Endothelial cell of umbilical vein (primary cell): ENCODE results near the gene PTPRD. TPM values are rescaled to one million over a fixed set of nuclear protein-coding genes. Genes with fewer than 3 reads are reported as not detected.

Experiments used
- BruUV-seq: library from RNA; stranded (reverse); fragments of 400-500 nt; replicated peaks from 2 replicates; lab custom pipeline; 2021; lab: Mats Ljungman, UMichigan
- CTCF ChIA-PET: fragments of 300-600, 350-600 bp; sonication (Branson Sonifier 250); formaldehyde crosslinking; loops from one replicate; lab custom pipeline; 2021; ENCODE audit warnings: antibody characterized with exemption, inconsistent platforms; lab: Charles Lee
- POLR2A ChIA-PET: fragments of 300-600, 350-600 bp; sonication (Branson Sonifier 250); formaldehyde crosslinking; loops from one replicate; lab custom pipeline; 2021; ENCODE audit warnings: antibody characterized with exemption, inconsistent platforms; lab: Charles Lee
- DNase-seq: peaks from one replicate; pipeline ENCODE4 v3.0.0-alpha.2; 2011; ENCODE audit warnings: low read depth, low spot score
- FAIRE-seq: peaks from 2 replicates; lab custom pipeline; 2011; peaks lifted over from hg19 to GRCh38; lab: Jason Lieb, UNC
- H2AFZ ChIP-seq: 2 replicates; pipeline ENCODE4 v1.6.0; 2012; ENCODE audit warnings: low read depth, low read length, control low read depth, inconsistent platforms
- H3K27ac ChIP-seq: 2 replicates; pipeline ENCODE4 v1.5.1; 2011; ENCODE audit warnings: low read depth, mild to moderate bottlenecking, control low read depth, low read length, moderate library complexity; ENCODE audit not compliant: insufficient read depth
- H3K27me3 ChIP-seq, 2 experiments: 2 replicates each; pipeline versions ENCODE4 v1.6.0 to v1.6.1; 2011; ENCODE audit warnings: low read length in 2 of 2, mixed read lengths in 1 of 2; ENCODE audit not compliant: control insufficient read depth in 2 of 2, insufficient read depth in 2 of 2
- H3K36me3 ChIP-seq, 2 experiments: 2 replicates in 1 of 2; 3 replicates in 1 of 2; pipeline ENCODE4 v1.5.1; 2011; ENCODE audit warnings: low read length in 2 of 2, mild to moderate bottlenecking in 1 of 2, moderate library complexity in 1 of 2; ENCODE audit not compliant: control insufficient read depth in 2 of 2, insufficient read depth in 2 of 2; ENCODE audit errors: extremely low read depth in 1 of 2
- H3K4me1 ChIP-seq: 3 replicates; pipeline ENCODE4 v1.5.1; 2011; ENCODE audit warnings: mild to moderate bottlenecking, low read length; ENCODE audit not compliant: control insufficient read depth, insufficient read depth; ENCODE audit errors: extremely low read depth
- H3K4me2 ChIP-seq: 2 replicates; pipeline ENCODE4 v1.6.1; 2011; ENCODE audit warnings: low read length, control low read depth, mixed read lengths; ENCODE audit not compliant: insufficient read depth
- H3K4me3 ChIP-seq, 3 experiments: fragments of 200-600 bp in 1 of 3; sonication (generic), shearing (Covaris generic) in 1 of 3; replicated peaks in 1 of 3; 2 replicates each; pipeline ENCODE4 v1.5.1; 2011 to 2016; ENCODE audit warnings: control low read depth in 3 of 3, low read length in 3 of 3, mild to moderate bottlenecking in 2 of 3, inconsistent platforms in 1 of 3, low read depth in 1 of 3, moderate library complexity in 1 of 3; ENCODE audit not compliant: insufficient read depth in 1 of 3
- H3K79me2 ChIP-seq: 2 replicates; pipeline ENCODE4 v1.6.0; 2012; ENCODE audit warnings: low read length, inconsistent platforms; ENCODE audit not compliant: control insufficient read depth, insufficient read depth
- H3K9ac ChIP-seq: replicated peaks from 2 replicates; pipeline ENCODE3; 2011; ENCODE audit warnings: low read length, control low read depth; ENCODE audit not compliant: insufficient read depth; ENCODE audit errors: extremely low read depth
- H3K9me1 ChIP-seq: replicated peaks from 3 replicates; pipeline ENCODE4 v1.6.0; 2011; ENCODE audit warnings: mild to moderate bottlenecking, low read length; ENCODE audit not compliant: control insufficient read depth, insufficient read depth; ENCODE audit errors: extremely low read depth
- H3K9me3 ChIP-seq: replicated peaks from 2 replicates; pipeline ENCODE4 v1.5.1; 2012; ENCODE audit warnings: low read length, inconsistent platforms; ENCODE audit not compliant: control insufficient read depth, insufficient read depth
- H4K20me1 ChIP-seq: replicated peaks from 2 replicates; pipeline ENCODE3; 2011; ENCODE audit warnings: mild to moderate bottlenecking, low read length; ENCODE audit not compliant: control insufficient read depth, insufficient read depth; ENCODE audit errors: extremely low read depth
- EZH2 ChIP-seq: IDR thresholded peaks from 2 replicates; pipeline ENCODE4 v1.6.1; 2012; ENCODE audit warnings: borderline replicate concordance, low read depth, mild to moderate bottlenecking, moderate library complexity, low read length, inconsistent platforms; ENCODE audit not compliant: severe bottlenecking
- FOS ChIP-seq: IDR thresholded peaks from 2 replicates; pipeline ENCODE4 v1.6.1; 2011; ENCODE audit warnings: mild to moderate bottlenecking, low read length, moderate library complexity, borderline replicate concordance; ENCODE audit not compliant: insufficient read depth
- GATA2 ChIP-seq: IDR thresholded peaks from 2 replicates; pipeline ENCODE4 v1.7.0; 2011; ENCODE audit warnings: low read depth, mild to moderate bottlenecking, moderate library complexity, mixed read lengths, low read length; ENCODE audit not compliant: insufficient read length, insufficient read depth
- JUN ChIP-seq: IDR thresholded peaks from 2 replicates; pipeline ENCODE4 v1.6.1; 2011; ENCODE audit warnings: borderline replicate concordance, low read depth; ENCODE audit not compliant: insufficient read length, insufficient read depth
- MYC ChIP-seq: IDR thresholded peaks from one replicate; pipeline ENCODE4 v1.6.1; 2011; ENCODE audit warnings: mild to moderate bottlenecking, low read depth, low read length
- POLR2A ChIP-seq: IDR thresholded peaks from 2 replicates; pipeline ENCODE4 v1.6.1; 2012; ENCODE audit warnings: low read depth, mild to moderate bottlenecking, control low read depth, low read length
- POLR2AphosphoS5 ChIP-seq: IDR thresholded peaks from 2 replicates; pipeline ENCODE4 v1.6.1; 2012; ENCODE audit warnings: low read depth, mild to moderate bottlenecking, control low read depth, low read length, moderate library complexity; ENCODE audit not compliant: insufficient read depth
- dilution Hi-C: fragments of 300-500 bp; cut with MboI; formaldehyde crosslinking; loops from one replicate; pipeline ENCODE4 v1.15.0; 2019; ENCODE audit warnings: low sequenced_read_pairs; ENCODE audit not compliant: extremely low pct_ligation_motif_present
- intact Hi-C: fragments of 100-400 bp; cut with micrococcal nuclease; formaldehyde crosslinking; loops from one replicate; pipeline ENCODE4 v1.10.0; 2022
- polyA plus RNA-seq, 4 experiments: library from polyadenylated mRNA; depleted of rRNA in 3 of 4; stranded (reverse) in 3 of 4; unstranded in 1 of 4; fragments of >200 nt; gene quantifications; 2 replicates each; pipeline versions ENCODE4 v1.2.1 to v1.2.3, GENCODE V29; 2011 to 2012; ENCODE audit warnings: missing spikeins in 1 of 4
- total RNA-seq: library from RNA; stranded (reverse); gene quantifications from 2 replicates; pipeline ENCODE4 v1.2.3, GENCODE V29; 2021
- TF ChIP-seq, protein P1 (sequence below), 2 donors: IDR thresholded peaks; 1 replicate in 1 of 2; 2 replicates in 1 of 2; pipeline ENCODE4 v1.5.1; 2011; ENCODE audit warnings: low read length in 2 of 2, mild to moderate bottlenecking in 2 of 2, moderate library complexity in 2 of 2, control low read depth in 1 of 2, inconsistent platforms in 1 of 2, low read depth in 1 of 2; ENCODE audit not compliant: insufficient read depth in 1 of 2; ENCODE audit errors: extremely low read depth in 1 of 2
- TF ChIP-seq, protein P2 (sequence below): IDR thresholded peaks from 2 replicates; pipeline ENCODE4 v1.6.1; 2011; ENCODE audit not compliant: insufficient read depth, insufficient read length

PTPRD gene
- total and polyA plus RNA-seq, 2 donors (not counting 3 experiments of a cell fraction or from before 2014, with no cell fraction given): 5.5 to 5.7 TPM

DNA sequence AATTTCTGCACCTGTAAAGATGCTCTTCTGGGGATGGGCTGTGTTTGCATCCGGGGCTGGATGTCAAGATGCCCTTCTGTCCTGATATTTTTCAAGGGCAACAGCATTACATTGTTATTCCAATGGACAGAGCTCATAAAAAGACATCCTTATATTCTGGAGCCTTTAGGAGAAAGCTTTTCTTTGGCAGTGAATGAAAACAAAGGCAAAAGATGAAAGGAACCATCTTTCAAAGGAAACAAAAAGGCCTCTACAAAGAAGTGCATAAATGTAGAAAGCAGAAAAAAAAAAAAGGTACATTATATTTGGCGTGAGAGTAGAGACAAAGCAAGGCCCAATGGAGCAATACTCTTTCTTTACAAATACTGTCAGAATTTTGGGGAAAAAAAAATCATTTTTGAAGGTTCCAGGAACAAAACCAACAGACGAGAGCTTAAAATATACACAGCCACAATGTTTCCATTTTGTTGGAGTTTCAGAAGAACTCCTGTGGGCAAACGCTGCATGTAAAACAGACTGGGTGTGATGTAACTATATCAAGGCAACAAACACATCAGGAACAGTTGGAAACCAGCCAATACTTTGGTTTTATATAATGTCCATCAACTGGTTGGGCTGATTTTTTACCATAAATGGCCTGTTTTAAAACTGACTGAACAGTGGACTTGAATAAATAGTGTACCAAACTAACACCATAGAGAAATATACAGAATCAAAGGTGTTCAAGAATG is 1927.7 kb downstream of the PTPRD start:
- no peaks in the 10 kb centered on the region for H3K36me3 ChIP-seq
- TF ChIP-seq EZH2 (no peak), POLR2A (no peak), FOS (no peak), GATA2 (no peak), POLR2AphosphoS5 (no peak), JUN (no peak), MYC (no peak)
- TF ChIP-seq, protein P1, sequence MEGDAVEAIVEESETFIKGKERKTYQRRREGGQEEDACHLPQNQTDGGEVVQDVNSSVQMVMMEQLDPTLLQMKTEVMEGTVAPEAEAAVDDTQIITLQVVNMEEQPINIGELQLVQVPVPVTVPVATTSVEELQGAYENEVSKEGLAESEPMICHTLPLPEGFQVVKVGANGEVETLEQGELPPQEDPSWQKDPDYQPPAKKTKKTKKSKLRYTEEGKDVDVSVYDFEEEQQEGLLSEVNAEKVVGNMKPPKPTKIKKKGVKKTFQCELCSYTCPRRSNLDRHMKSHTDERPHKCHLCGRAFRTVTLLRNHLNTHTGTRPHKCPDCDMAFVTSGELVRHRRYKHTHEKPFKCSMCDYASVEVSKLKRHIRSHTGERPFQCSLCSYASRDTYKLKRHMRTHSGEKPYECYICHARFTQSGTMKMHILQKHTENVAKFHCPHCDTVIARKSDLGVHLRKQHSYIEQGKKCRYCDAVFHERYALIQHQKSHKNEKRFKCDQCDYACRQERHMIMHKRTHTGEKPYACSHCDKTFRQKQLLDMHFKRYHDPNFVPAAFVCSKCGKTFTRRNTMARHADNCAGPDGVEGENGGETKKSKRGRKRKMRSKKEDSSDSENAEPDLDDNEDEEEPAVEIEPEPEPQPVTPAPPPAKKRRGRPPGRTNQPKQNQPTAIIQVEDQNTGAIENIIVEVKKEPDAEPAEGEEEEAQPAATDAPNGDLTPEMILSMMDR (IDR thresholded peaks at IDR 0.05; ENCODE audit: extremely low read depth in 1 of 2, insufficient read depth in 1 of 2, low read depth in 1 of 2, low read length in 2 of 2): no peak
- TF ChIP-seq, protein P2, sequence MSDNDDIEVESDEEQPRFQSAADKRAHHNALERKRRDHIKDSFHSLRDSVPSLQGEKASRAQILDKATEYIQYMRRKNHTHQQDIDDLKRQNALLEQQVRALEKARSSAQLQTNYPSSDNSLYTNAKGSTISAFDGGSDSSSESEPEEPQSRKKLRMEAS: no peak
- no peak overlapping the region for H3K9ac ChIP-seq
- intact Hi-C loops (no loop called here), dilution Hi-C loops (no loop called here)
- DNase-seq: no peak
- H3K27ac ChIP-seq: no peak overlapping the region
- H3K9me1 ChIP-seq: no peaks in the 10 kb centered on the region
- no peak overlapping the region for H3K4me2 ChIP-seq
- H4K20me1 ChIP-seq: no peaks in the 10 kb centered on the region
- CTCF ChIA-PET: interaction anchor here (1.0 to 1.4 kb wide), 2 partner anchors 12 to 22 kb away, joined by 3 read pairs; no protein-coding TSS in a partner anchor
- POLR2A ChIA-PET: no interaction called here
- no peak overlapping the region for H3K4me3 ChIP-seq
- no peak for FAIRE-seq
- no peaks in the 10 kb centered on the region for H3K4me1 ChIP-seq
- H3K27me3 ChIP-seq: no peaks in the 10 kb centered on the region
- no peaks in the 10 kb centered on the region for H3K79me2 ChIP-seq
- BruUV-seq: no TSS peak
- H2AFZ ChIP-seq: no peak overlapping the region
- no peaks in the 10 kb centered on the region for H3K9me3 ChIP-seq
